Loucy (cell line): ENCODE results near the gene EED.
"Not testable (repeated sequence)": the region's sequence is repeated elsewhere in the genome, so short reads cannot be mapped to it uniquely, and the experiment has no call there.

Experiments
- H2AFZ ChIP-seq: fragments of 200-600 bp; sonication (generic); 2 replicates; pipeline ENCODE4 v1.6.0; 2016; ENCODE audit warnings: antibody characterized with exemption, mild to moderate bottlenecking, low read length, moderate library complexity
- H3F3A ChIP-seq: fragments of 200-600 bp; 2 replicates; pipeline ENCODE4 v1.6.0; 2016; ENCODE audit warnings: antibody characterized with exemption, low read depth, mild to moderate bottlenecking
- H3K27me3 ChIP-seq: fragments of 200-600 bp; sonication (generic); 2 replicates; pipeline ENCODE4 v1.6.1; 2014; ENCODE audit warnings: low read length, mild to moderate bottlenecking; ENCODE audit not compliant: insufficient read depth, poor library complexity, severe bottlenecking
- H3K36me3 ChIP-seq: fragments of 200-600 bp; sonication (generic); 2 replicates; pipeline ENCODE4 v1.6.1; 2016; ENCODE audit warnings: low read length; ENCODE audit not compliant: insufficient read depth
- H3K4me1 ChIP-seq: fragments of 200-600 bp; sonication (generic); 2 replicates; pipeline ENCODE4 v1.5.1; 2014; ENCODE audit warnings: low read length, mild to moderate bottlenecking; ENCODE audit not compliant: insufficient read depth, poor library complexity, severe bottlenecking
- H3K4me2 ChIP-seq: fragments of 200-600 bp; sonication (generic); 2 replicates; pipeline ENCODE4 v1.6.0; 2014; ENCODE audit warnings: antibody characterized with exemption, low read length, low read depth, mild to moderate bottlenecking; ENCODE audit not compliant: poor library complexity, severe bottlenecking
- H3K4me3 ChIP-seq: fragments of 200-600 bp; sonication (generic); 2 replicates; pipeline ENCODE4 v1.5.1; 2014; ENCODE audit warnings: low read length, mild to moderate bottlenecking, mixed read lengths; ENCODE audit not compliant: poor library complexity, severe bottlenecking
- H3K79me2 ChIP-seq: fragments of 200-600 bp; sonication (generic); 2 replicates; pipeline ENCODE4 v1.6.1; 2014; ENCODE audit warnings: low read length; ENCODE audit not compliant: insufficient read depth
- H3K9ac ChIP-seq: fragments of 200-600 bp; sonication (generic); 2 replicates; pipeline ENCODE4 v1.6.0; 2014; ENCODE audit warnings: mild to moderate bottlenecking, low read depth, low read length, moderate library complexity; ENCODE audit not compliant: poor library complexity, severe bottlenecking
- H3K9me2 ChIP-seq: fragments of 200-600 bp; sonication (generic); replicated peaks from 2 replicates; pipeline ENCODE4 v1.6.1; 2016; ENCODE audit warnings: low read depth, low read length, mixed read lengths
- H3K9me3 ChIP-seq: fragments of 200-600 bp; sonication (generic); 2 replicates; pipeline ENCODE4 v1.6.1; 2014; ENCODE audit warnings: mild to moderate bottlenecking, antibody characterized with exemption, low read length, low read depth; ENCODE audit not compliant: insufficient read depth
- H4K20me1 ChIP-seq: fragments of 200-600 bp; sonication (generic); 2 replicates; pipeline ENCODE4 v1.6.0; 2014; ENCODE audit warnings: antibody characterized with exemption, low read length, mild to moderate bottlenecking; ENCODE audit not compliant: insufficient read depth, poor library complexity, severe bottlenecking
- CTCF ChIP-seq: fragments of 200-600 bp; sonication (generic); conservative IDR thresholded peaks from 2 replicates; pipeline ENCODE4 v1.5.1; 2014; ENCODE audit warnings: mild to moderate bottlenecking, antibody characterized with exemption, low read length
- EZH2phosphoT487 ChIP-seq: fragments of 200-600 bp; IDR thresholded peaks from 2 replicates; pipeline ENCODE4 v1.6.1; 2018; ENCODE audit warnings: antibody characterized with exemption, mild to moderate bottlenecking, moderate library complexity, borderline replicate concordance

Gene EED

GRCh38 chr11:86228269-86229038 is 16.1 kb upstream of the EED start:
- no peaks in the 10 kb centered on the region for H3K36me3 ChIP-seq
- H3K9me2 ChIP-seq: no peaks in the 10 kb centered on the region
- H3F3A ChIP-seq: no peaks in the 10 kb centered on the region
- H4K20me1 ChIP-seq: no peaks in the 10 kb centered on the region
- TF ChIP-seq EZH2phosphoT487 (no peak), CTCF (no peak)
- no peaks in the 10 kb centered on the region for H3K4me1 ChIP-seq
- H3K9ac ChIP-seq: no peak overlapping the region
- H3K4me2 ChIP-seq: no peak overlapping the region
- no peaks in the 10 kb centered on the region; the same call in 1 of the 2 replicates for H3K9me3 ChIP-seq
- no peaks in the 10 kb centered on the region for H3K27me3 ChIP-seq
- H3K79me2 ChIP-seq: no peaks in the 10 kb centered on the region
- H2AFZ ChIP-seq: no peak overlapping the region
- H3K4me3 ChIP-seq: no peak overlapping the region

GRCh38 chr11:86229039-86229330 is 15.6 kb upstream of the EED start:
- not testable (repeated sequence) for H3K9me3 ChIP-seq, H3F3A ChIP-seq, H3K36me3 ChIP-seq, H3K27me3 ChIP-seq, H3K4me2 ChIP-seq, H3K4me3 ChIP-seq, H3K9me2 ChIP-seq, H4K20me1 ChIP-seq, H3K4me1 ChIP-seq, H3K9ac ChIP-seq, H3K79me2 ChIP-seq, H2AFZ ChIP-seq

- Histone ChIP-seq H3K79me2 (no peaks in the 10 kb centered on the region), H4K20me1 (no peaks in the 10 kb centered on the region), H3K4me2 (no peak overlapping the region), H3K36me3 (no peaks in the 10 kb centered on the region), H3K9me2 (no peaks in the 10 kb centered on the region), H2AFZ (no peak overlapping the region), H3K27me3 (no peaks in the 10 kb centered on the region), H3K9me3 (no peaks in the 10 kb centered on the region), H3K4me3 (no peak overlapping the region), H3K9ac (no peak overlapping the region), H3K4me1 (no peaks in the 10 kb centered on the region), H3F3A (no peaks in the 10 kb centered on the region)
- no peak for TF ChIP-seq EZH2phosphoT487
- TF ChIP-seq CTCF: no peak
Observed at GRCh38 chr11:86230179-86230804, 14.3 kb upstream of the EED start.

- H3K9me3 ChIP-seq: no peaks in the 10 kb centered on the region
- no peak overlapping the region for H3K4me2 ChIP-seq
- no peaks in the 10 kb centered on the region for H3K9me2 ChIP-seq
- H4K20me1 ChIP-seq: no peaks in the 10 kb centered on the region
- no peak overlapping the region for H3K4me3 ChIP-seq
- H3K9ac ChIP-seq: no peak overlapping the region
- no peak overlapping the region for H2AFZ ChIP-seq
- H3K27me3 ChIP-seq: no peaks in the 10 kb centered on the region
- no peaks in the 10 kb centered on the region for H3K36me3 ChIP-seq
- no peaks in the 10 kb centered on the region for H3K79me2 ChIP-seq
- TF ChIP-seq EZH2phosphoT487 (no peak), CTCF (no peak)
- H3K4me1 ChIP-seq: no peaks in the 10 kb centered on the region
- no peaks in the 10 kb centered on the region for H3F3A ChIP-seq
Observed at GRCh38 chr11:86230921-86231434, 13.6 kb upstream of the EED start.
